HG02678 (cell line): Measurements from ENCODE around the gene MMADHC.

Source experiments
- ATAC-seq: cut with Tn5 transposase; IDR thresholded peaks from one replicate; pipeline ENCODE4 v1.9.1; 2021; ENCODE audit warnings: mild to moderate bottlenecking, moderate library complexity; ENCODE audit not compliant: unreplicated experiment

The MMADHC gene

DNA sequence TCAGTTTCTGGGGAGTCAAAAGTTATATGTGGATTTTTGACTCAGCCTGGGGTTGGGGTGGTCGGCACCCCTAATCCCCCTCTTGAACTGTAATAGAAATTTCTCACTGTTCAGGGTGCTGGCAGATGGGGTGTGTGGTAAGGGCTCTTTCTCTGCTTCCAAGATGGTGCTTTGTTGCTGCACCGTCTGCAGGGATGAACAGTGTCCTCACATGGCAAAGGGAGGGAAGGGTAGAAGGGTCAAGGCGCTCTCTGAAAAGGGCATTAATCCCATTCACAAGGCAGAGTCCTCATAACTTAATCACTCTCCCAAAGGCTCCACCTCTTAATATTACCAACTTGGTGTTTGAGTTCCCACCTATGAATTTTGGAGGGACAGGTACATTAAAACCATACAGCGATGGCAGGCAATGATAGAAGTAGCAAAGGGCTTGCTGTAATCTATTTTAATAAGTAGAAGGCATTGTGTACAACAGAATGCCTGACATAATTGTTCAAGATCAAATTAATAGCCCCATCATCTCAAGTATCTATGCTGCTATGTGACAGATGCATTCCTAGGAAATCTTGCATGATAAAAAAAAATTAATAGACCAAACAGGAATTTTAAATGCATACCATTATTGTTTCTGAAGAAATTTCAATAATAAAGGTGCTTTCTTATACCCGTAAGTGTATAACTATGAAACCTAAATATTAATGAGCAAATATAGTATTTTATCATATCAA is 28.1 kb downstream of the MMADHC start:
- ATAC-seq: no peak

- ATAC-seq: no peak
Measured at GRCh38 chr2:149556452-149556851, 31.1 kb downstream of the MMADHC start.

- ATAC-seq: no peak
Measured at GRCh38 chr2:149552830-149553229, 34.7 kb downstream of the MMADHC start.

DNA sequence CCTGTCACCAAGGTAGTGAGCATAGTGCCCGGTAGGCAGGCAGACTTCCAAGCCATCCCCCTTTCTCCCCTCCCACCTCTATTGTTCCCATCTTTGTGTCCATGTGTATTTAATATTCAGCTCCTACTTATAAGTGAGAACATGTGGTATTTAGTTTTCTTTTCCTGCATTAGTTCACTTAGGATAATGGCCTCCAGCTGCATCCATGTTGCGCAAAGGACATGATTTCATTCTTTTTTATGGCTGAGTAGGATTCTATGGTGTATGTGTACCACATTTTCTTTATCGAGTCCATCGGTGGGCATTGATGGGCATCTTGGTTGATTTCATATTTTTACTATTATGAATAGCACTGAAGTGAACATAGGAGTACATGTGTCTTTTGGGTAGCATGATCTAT is 35.3 kb downstream of the MMADHC start:
- ATAC-seq: no peak

GRCh38 chr2:149544692-149545091 is 42.9 kb downstream of the MMADHC start:
- ATAC-seq: no peak

DNA sequence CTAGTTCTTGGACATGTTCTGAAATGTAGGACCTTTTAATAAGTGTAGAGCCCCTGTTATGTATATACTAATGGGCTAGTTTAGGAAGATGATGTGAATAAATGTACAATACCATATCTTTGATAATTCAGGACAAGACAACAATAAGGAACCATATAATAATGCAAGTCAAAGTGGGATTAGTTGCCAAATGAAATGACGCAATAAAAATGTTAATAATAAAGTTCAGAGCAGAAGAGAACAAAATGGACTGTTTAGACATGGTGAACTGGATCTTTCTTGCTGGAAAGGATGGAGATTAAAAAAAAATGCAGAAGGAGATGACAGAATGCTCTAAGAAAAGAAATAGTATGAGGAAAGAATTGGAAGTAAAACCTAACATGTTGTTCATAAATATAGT is 43.7 kb downstream of the MMADHC start:
- no peak for ATAC-seq

DNA sequence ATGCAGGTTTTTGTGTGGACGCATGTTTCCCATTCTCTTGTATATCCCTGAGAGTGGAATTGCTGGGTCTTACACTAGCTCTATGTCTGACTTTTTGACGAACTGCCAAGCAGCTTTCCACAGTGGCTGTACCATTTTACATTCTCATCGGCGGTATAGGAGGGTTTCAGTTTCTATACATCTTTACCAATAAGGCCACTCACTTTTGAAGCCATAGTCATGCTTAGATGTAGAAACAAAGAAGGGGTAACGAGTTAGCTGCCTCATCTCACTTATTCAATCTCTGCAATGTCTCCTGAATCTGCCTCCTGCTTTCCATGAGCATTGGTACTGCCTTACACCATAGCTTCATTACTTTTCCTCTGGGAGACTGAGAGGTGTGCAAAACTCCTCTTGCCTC is 47.4 kb downstream of the MMADHC start:
- ATAC-seq: no peak

- ATAC-seq: no peak
Measured at GRCh38 chr2:149538138-149538833, 49.3 kb downstream of the MMADHC start.

DNA sequence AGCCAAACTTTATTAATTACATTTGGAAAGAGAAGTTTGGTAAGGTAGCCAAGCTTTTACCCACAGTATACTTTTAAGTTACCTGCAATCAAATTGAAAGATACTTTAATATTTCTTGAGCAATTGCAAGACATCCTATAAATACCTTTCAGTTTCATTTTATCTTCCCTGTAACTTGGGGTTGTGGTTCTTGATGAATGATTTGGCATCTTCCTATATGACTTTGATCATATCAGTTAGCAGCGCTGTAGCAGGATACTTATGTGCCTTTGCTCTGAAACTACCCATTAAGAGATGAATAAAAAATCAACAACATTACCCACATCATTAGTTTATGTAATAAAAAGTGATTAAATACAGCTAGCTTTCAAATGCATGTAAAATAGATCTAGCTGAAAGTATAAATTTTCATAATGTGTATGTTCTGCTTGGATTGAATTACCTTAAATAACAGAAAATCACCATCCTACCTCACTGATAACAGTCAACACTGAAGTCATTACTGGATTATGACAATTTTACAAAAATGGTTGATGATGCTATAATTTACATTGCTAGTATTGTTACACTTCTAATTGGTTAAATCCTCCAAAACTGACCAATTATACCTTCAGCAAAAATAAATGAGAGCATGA is 50.4 kb downstream of the MMADHC start:
- no peak for ATAC-seq

DNA sequence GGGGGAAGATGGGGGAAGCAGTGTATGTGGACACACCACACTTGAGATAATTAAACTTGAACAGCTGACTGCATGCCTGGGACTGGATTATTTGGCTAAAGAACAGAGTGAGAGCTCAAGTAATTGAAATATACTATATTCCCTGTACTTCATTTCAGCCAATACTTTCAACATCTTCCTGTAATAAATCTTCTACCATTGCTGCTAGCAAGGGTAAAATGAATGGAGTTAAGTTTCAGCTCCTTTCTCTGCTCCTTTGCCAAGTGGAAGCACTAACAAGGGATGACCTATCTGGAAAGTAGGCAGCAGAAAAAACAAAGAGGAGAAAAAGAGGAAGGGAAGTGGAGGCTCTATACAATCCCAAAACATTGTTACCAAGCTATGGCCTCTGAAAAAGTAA is 50.9 kb downstream of the MMADHC start:
- no peak for ATAC-seq

DNA sequence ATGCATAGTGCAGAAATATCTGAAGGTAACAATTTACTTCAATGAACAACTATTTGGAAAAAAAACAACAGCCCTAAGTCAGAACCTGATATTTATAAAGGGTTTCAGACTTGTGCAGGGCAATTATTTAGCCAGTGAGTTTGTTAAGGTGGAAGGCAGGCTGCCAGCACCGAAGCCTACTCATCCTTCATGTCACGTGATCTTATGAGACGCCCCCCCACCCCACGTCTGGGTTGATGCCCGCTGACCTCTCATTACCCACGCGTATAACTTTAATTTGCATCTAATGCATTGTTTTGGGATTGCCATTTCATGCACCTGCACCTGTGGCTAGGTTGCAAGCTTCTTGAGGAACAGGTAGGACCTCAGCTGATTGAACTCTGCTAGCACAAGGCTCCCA is 52.9 kb downstream of the MMADHC start:
- ATAC-seq: no peak

DNA sequence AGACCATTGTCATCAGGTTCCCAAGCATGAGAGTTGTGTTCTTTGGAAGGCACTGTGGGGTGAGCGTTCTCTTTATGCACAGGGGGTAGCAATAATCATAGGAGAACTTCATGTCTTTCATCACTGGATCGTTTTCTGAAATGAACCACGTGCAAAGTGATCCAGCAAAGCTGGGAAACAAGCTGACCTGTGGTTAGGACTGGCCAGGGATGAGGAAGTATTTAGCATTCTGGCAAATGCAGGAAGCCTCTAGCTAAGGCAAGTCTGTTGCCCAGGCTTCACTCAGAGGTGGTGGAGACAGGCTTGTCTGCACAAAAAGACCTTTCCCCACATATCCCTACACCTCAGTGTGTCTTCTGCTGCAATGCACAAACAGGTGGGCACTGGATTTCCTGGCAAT is 58.6 kb downstream of the MMADHC start:
- no peak for ATAC-seq

DNA sequence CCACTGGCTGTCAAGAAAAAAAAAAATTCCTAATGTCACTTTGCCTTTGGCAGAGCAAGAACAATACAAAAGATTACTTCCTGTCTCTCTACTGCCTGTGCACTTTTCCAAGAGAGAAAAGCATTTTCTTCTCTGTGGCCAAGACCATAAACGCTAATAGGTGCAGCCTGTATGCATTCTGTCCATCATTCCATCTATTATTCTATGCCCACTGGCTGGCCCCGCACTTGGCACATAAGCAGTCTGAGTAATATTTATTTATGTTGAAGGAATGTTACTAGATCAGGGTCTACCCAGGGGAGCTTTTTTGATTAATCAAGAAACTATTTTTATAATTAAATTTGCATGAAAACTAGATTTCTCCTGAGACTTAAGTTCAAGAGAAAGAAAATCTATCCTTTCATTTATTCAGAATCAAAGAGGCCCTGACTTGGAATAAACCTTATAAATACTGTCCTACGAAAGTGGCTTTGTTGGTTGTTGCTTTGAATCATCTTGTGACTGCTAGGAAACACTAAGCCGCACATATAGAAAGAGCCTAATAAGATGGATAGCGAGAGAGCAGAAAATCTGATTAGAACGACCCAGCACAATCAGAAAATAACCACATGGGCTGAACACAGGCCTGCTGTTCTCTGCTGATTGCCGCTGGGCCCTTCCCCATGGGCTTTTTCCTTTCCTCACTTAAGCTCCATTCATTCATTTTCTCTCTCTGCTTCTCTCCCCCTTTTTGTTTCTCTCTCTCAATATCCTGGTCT is 59.4 kb downstream of the MMADHC start:
- no peak for ATAC-seq

DNA sequence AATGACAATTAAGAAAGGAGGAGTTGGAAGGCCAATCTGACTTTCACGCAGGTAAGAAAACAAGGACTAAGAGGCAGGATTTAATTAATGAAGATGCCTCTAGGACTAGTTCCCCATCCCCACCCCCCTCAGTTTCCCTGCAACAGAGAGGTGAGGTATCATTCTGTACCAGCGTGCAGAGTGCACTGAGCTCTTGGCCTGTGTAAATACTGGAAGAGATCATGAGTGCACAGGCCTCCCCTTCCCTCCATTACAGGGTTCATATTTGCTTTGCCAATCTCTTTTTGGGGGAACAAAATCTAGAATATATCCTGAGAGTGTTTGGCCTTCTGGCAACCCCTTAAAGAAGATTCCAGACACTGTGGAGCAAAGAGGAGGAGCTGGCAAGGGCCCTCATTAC is 60.9 kb downstream of the MMADHC start:
- no peak for ATAC-seq

DNA sequence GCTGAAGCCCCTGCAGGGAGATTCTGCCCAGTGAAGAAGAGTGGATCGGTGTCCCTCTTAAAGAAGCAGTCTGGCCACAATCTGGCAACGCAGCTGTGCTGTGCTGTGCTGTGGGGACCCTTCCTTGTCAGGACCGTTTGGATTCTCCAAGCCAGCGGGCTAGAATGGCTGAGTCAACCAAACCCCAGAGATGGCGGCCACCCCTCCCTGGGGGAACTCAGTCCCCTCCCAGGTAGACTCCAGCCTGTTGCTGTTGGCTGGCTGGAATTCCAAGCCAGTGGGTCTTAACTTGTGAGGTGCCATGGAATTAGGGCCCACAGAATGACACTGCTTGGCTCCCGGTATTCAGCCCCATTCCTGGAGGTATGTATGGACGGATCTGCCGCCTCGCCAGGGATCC is 62.3 kb downstream of the MMADHC start:
- no peak for ATAC-seq
